Neural cell (in vitro differentiated cells): ENCODE data around the gene CAVIN1.
A peak's percentile ranks its signal among the peaks of the same experiment; 100 is the strongest.

Experiments
- CTCF ChIP-seq: fragments of 450-650 bp; IDR thresholded peaks from 2 replicates; pipeline ENCODE4 v1.5.1; 2014; ENCODE audit warnings: antibody characterized with exemption, mild to moderate bottlenecking, moderate library complexity; ENCODE audit not compliant: poor library complexity, severe bottlenecking
- EP300 ChIP-seq: fragments of 450-650 bp; conservative IDR thresholded peaks from 2 replicates; pipeline ENCODE4 v1.6.1; 2014; ENCODE audit warnings: antibody characterized with exemption, mild to moderate bottlenecking, moderate library complexity; ENCODE audit not compliant: poor library complexity, severe bottlenecking
- EZH2 ChIP-seq: fragments of 200-600, 300-800 bp; shearing (Covaris generic), sonication (generic); IDR thresholded peaks from 2 replicates; pipeline ENCODE4 v1.6.1; 2014; ENCODE audit warnings: antibody characterized with exemption, low read length, borderline replicate concordance, mild to moderate bottlenecking; ENCODE audit not compliant: insufficient read depth, poor library complexity, severe bottlenecking
- POLR2AphosphoS5 ChIP-seq: IDR thresholded peaks from 2 replicates; pipeline ENCODE4 v1.6.1; 2012
- TAF1 ChIP-seq: IDR thresholded peaks from 2 replicates; pipeline ENCODE4 v1.6.1; 2012; ENCODE audit warnings: low read depth

- TF ChIP-seq EZH2 (no peak), CTCF (peak; percentile 70), POLR2AphosphoS5 (no peak), EP300 (no peak), TAF1 (no peak)
Observed at GRCh38 chr17:42459256-42459800, 36.3 kb upstream of the CAVIN1 start.
